ENCODE results near the gene LEMD1. TPM values are rescaled to one million over a fixed set of nuclear protein-coding genes. Genes with fewer than 3 reads are reported as not detected.

The LEMD1 gene
- total RNA-seq, 1 donor from 2014 or later, result 15.0 TPM

DNA sequence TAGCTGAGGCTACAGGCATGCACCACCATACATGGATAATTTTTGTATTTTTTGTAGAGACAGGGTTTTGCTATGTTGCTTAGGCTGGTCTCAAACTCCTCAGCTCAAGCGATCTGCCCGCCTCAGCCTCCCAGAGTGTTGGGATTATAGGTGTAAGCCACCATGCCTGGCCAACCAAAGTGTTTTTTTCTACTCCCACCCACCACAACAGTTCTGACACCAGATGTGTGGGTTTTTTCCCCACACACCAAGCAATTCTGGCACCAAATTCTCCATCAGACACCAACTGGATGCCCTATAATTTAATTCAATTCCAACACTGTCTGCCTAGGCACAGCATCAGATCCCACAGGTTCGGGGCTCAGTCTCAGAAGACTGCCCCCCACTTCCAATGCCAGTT, 44.5 kb downstream of the LEMD1 start:
- Mint-ChIP-seq H3K27me3 (ENCODE audit: insufficient read depth, low read depth) (peaks cover 2% of the 10 kb centered on the region), H3K36me3 (peaks cover 8% of the 10 kb centered on the region), H3K9me3 (no peaks in the 10 kb centered on the region), H3K4me3 (no peak overlapping the region), H3K27ac (no peak overlapping the region), H3K4me1 (peaks cover 41% of the 10 kb centered on the region)
- TF ChIP-seq, protein P1, sequence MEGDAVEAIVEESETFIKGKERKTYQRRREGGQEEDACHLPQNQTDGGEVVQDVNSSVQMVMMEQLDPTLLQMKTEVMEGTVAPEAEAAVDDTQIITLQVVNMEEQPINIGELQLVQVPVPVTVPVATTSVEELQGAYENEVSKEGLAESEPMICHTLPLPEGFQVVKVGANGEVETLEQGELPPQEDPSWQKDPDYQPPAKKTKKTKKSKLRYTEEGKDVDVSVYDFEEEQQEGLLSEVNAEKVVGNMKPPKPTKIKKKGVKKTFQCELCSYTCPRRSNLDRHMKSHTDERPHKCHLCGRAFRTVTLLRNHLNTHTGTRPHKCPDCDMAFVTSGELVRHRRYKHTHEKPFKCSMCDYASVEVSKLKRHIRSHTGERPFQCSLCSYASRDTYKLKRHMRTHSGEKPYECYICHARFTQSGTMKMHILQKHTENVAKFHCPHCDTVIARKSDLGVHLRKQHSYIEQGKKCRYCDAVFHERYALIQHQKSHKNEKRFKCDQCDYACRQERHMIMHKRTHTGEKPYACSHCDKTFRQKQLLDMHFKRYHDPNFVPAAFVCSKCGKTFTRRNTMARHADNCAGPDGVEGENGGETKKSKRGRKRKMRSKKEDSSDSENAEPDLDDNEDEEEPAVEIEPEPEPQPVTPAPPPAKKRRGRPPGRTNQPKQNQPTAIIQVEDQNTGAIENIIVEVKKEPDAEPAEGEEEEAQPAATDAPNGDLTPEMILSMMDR (IDR thresholded peaks at IDR 0.05), result no peak
- no peak for TF ChIP-seq EZH2 (IDR thresholded peaks at IDR 0.05)
- TF ChIP-seq EZH2phosphoT487 (IDR thresholded peaks at IDR 0.05), result no peak
- H3K27ac ChIP-seq, result no peak overlapping the region
- H4K20me1 ChIP-seq (ENCODE audit: low read depth), result no peaks in the 10 kb centered on the region
- H3K9ac ChIP-seq, result no peak overlapping the region
- no peaks in the 10 kb centered on the region for H3K27me3 ChIP-seq
- no peak overlapping the region for H3K4me3 ChIP-seq
- no peak for DNase-seq (ENCODE audit: low spot score)
- no peaks in the 10 kb centered on the region for H3K9me3 ChIP-seq (ENCODE audit: low read depth)
- H3K79me2 ChIP-seq (ENCODE audit: low read depth), result no peaks in the 10 kb centered on the region
- H3K4me1 ChIP-seq, result peaks cover 42% of the 10 kb centered on the region
- H3F3A ChIP-seq (ENCODE audit: low read depth), result peaks cover 11% of the 10 kb centered on the region
- no peak overlapping the region for H3K4me2 ChIP-seq
- no peaks in the 10 kb centered on the region for H3K36me3 ChIP-seq
- no peak overlapping the region for H2AFZ ChIP-seq (replicated peaks)

DNA sequence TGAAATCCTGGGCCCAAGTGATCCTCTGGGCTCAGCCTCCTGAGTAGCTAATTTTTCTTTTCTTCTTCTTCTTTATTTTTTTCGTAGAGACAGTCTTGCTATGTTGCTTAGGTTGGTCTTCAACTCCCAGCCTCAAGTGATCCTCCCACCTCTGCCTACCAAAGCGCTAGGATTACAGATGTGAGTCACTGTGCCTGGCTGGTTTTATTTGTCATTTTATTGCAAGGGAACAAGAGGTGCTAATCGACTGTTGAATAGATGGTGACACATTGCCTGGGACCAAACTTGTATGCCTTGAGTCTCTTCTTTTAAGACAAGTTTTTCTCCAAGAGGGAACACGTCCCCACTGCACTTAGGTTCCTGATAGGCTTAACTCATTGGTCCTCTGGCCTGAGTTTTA, 45.1 kb downstream of the LEMD1 start:
- no peak for TF ChIP-seq EZH2phosphoT487 (IDR thresholded peaks at IDR 0.05)
- TF ChIP-seq, protein P1 (IDR thresholded peaks at IDR 0.05), result no peak
- no peak for TF ChIP-seq EZH2 (IDR thresholded peaks at IDR 0.05)
- no peak overlapping the region for H3K4me3 ChIP-seq
- H3K4me1 ChIP-seq, result peaks cover 44% of the 10 kb centered on the region
- H3K79me2 ChIP-seq (ENCODE audit: low read depth), result no peaks in the 10 kb centered on the region
- Mint-ChIP-seq H3K9me3 (no peaks in the 10 kb centered on the region), H3K4me3 (no peak overlapping the region), H3K27me3 (ENCODE audit: insufficient read depth, low read depth) (peaks cover 2% of the 10 kb centered on the region), H3K4me1 (peaks cover 47% of the 10 kb centered on the region), H3K36me3 (peaks cover 8% of the 10 kb centered on the region), H3K27ac (no peak overlapping the region)
- no peaks in the 10 kb centered on the region for H4K20me1 ChIP-seq (ENCODE audit: low read depth)
- no peak overlapping the region for H3K27ac ChIP-seq
- H3K4me2 ChIP-seq, result no peak overlapping the region
- peaks cover 11% of the 10 kb centered on the region for H3F3A ChIP-seq (ENCODE audit: low read depth)
- DNase-seq (ENCODE audit: low spot score), result no peak
- H2AFZ ChIP-seq (replicated peaks), result no peak overlapping the region
- no peaks in the 10 kb centered on the region for H3K9me3 ChIP-seq (ENCODE audit: low read depth)
- no peaks in the 10 kb centered on the region for H3K27me3 ChIP-seq
- no peak overlapping the region for H3K9ac ChIP-seq
- H3K36me3 ChIP-seq, result no peaks in the 10 kb centered on the region

DNA sequence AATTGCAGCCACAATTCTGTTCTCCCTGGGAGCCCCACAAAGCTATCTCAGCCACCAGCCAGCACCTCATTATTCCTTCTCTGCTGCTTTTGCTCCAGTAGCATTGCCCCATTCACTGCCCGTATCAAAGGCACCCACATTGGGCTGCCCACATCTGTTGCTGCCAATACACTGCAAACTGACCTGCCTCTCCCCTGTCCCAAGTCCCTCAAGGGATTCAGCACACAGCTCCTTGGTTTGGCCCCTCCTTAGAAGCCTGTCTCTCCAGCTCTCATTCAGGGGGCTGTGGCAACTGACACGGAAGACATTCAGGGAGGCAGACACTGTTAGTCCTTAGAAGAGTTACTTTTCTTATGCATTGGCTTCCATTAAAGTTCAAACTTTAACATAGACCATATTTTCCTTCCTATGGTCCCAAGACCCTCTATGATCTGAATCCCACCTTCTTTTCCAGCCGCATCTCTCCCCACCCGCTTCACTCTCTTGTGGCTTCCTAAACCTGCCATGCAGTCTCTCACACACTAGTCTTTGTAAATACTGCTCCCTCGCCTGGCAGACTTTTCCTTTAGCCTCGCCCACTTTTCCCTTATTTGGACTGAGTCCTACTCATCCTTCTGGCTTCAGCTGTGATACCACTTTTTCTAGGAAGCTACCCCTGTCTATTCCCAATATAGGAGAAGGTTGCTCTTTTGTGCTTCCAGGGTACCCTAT, 45.9 kb downstream of the LEMD1 start:
- H3K4me3 Mint-ChIP-seq, result peak overlapping the region; percentile 68
- Histone ChIP-seq H4K20me1 (ENCODE audit: low read depth) (no peaks in the 10 kb centered on the region), H3K9ac (no peak overlapping the region), H3K27ac (no peak overlapping the region), H3K27me3 (no peaks in the 10 kb centered on the region), H3K79me2 (ENCODE audit: low read depth) (no peaks in the 10 kb centered on the region), H3K36me3 (no peaks in the 10 kb centered on the region), H3K4me2 (peak overlapping the region; percentile 60), H3K9me3 (ENCODE audit: low read depth) (no peaks in the 10 kb centered on the region), H3F3A (ENCODE audit: low read depth) (peaks cover 11% of the 10 kb centered on the region), H3K4me3 (peak overlapping the region; percentile 14), H3K4me1 (peaks cover 44% of the 10 kb centered on the region), H2AFZ (replicated peaks) (peak overlapping the region; percentile 17)
- H3K36me3 Mint-ChIP-seq, result peaks cover 6% of the 10 kb centered on the region
- H3K27ac Mint-ChIP-seq, result peak overlapping the region; percentile 76
- TF ChIP-seq EZH2phosphoT487 (IDR thresholded peaks at IDR 0.05) (no peak), EZH2 (IDR thresholded peaks at IDR 0.05) (no peak)
- TF ChIP-seq, protein P1 (IDR thresholded peaks at IDR 0.05), result peak; percentile 6
- peaks cover 48% of the 10 kb centered on the region for H3K4me1 Mint-ChIP-seq
- peak; percentile 79 for DNase-seq (ENCODE audit: low spot score)
- H3K9me3 Mint-ChIP-seq, result no peaks in the 10 kb centered on the region
- H3K27me3 Mint-ChIP-seq (ENCODE audit: insufficient read depth, low read depth), result no peaks in the 10 kb centered on the region

Measured in neural progenitor cell (in vitro differentiated cells).